Lower leg skin (tissue), 4 donors: Measurements from ENCODE around the gene SSTR5. TPM values are rescaled to one million over a fixed set of nuclear protein-coding genes. Genes with fewer than 3 reads are reported as not detected.

ENCODE experiments used
- DNase-seq, 2 donors: peaks; one replicate each; pipeline ENCODE4 v3.0.0-alpha.2; 2019; ENCODE audit warnings: low spot score in 2 of 2
- H3K4me3 ChIP-seq: fragments of 200-600 bp; sonication (generic); 2 replicates; pipeline ENCODE4 v1.5.1; 2017; ENCODE audit warnings: mild to moderate bottlenecking, low read depth; ENCODE audit not compliant: poor library complexity, severe bottlenecking
- CTCF ChIP-seq, 3 donors: fragments of 450-650 bp; IDR thresholded peaks; one replicate each; pipeline ENCODE4 v1.5.1; 2016; ENCODE audit warnings: antibody characterized with exemption in 3 of 3, mild to moderate bottlenecking in 3 of 3, moderate library complexity in 2 of 3
- POLR2A ChIP-seq, 2 donors: fragments of 450-650 bp; IDR thresholded peaks; one replicate each; pipeline ENCODE4 v1.6.1; 2016 to 2017; ENCODE audit warnings: antibody characterized with exemption in 2 of 2, mild to moderate bottlenecking in 1 of 2, moderate library complexity in 1 of 2
- WGBS, 2 donors: methylation state at CpG; one replicate each; pipeline ENCODE4 v1.1.5; 2018; 5-methylcytosine and 5-hydroxymethylcytosine counted together
- intact Hi-C: fragments of 100-400 bp; cut with DNase I; formaldehyde crosslinking; loops from one replicate; pipeline ENCODE4 v1.15.0; 2023; ENCODE audit warnings: low total_unique reads
- total RNA-seq, 4 donors: library from RNA; depleted of rRNA; stranded (reverse); fragments of >200 nt; gene quantifications; one replicate each; pipeline ENCODE4 v1.1.0, GENCODE V29; 2016

The SSTR5 gene
- total RNA-seq, 4 donors from 2014 or later: 0.36 TPM; not detected in 3

GRCh38 chr16:1106659-1107058, 34.1 kb downstream of the SSTR5 start:
- 53 to 80% methylated on average over 8 to 16 of the region's 16 CpGs for WGBS, 2 donors
- intact Hi-C loops: no loop called here

GRCh38 chr16:1107141-1107540, 34.6 kb downstream of the SSTR5 start:
- 60 to 63% methylated on average over 7 to 17 of the region's 22 CpGs for WGBS, 2 donors
- no peak for DNase-seq
- intact Hi-C loops: no loop called here
- TF ChIP-seq POLR2A (IDR thresholded peaks at IDR 0.05) (no peak), CTCF (IDR thresholded peaks at IDR 0.05) (no peak)
- no peak overlapping the region for H3K4me3 ChIP-seq

More at GRCh38 chr16:1106659-1107058, 34.1 kb downstream of the SSTR5 start:
- no peak overlapping the region for H3K4me3 ChIP-seq
- no peak for DNase-seq
- no peak for TF ChIP-seq POLR2A (IDR thresholded peaks at IDR 0.05)
- no peak for TF ChIP-seq CTCF (IDR thresholded peaks at IDR 0.05)

GRCh38 chr16:1107731-1108130, 35.2 kb downstream of the SSTR5 start:
- WGBS, 2 donors: 52 to 67% methylated on average over 9 to 11 of the region's 12 CpGs
- no peak for TF ChIP-seq POLR2A (IDR thresholded peaks at IDR 0.05)
- TF ChIP-seq CTCF (IDR thresholded peaks at IDR 0.05): no peak
- intact Hi-C loops: no loop called here
- DNase-seq: no peak
- no peak overlapping the region for H3K4me3 ChIP-seq

- H3K4me3 ChIP-seq: no peak overlapping the region
- intact Hi-C loops: no loop called here
- 13 to 22% methylated on average over 35 to 36 of the region's 42 CpGs for WGBS, 2 donors
- no peak for TF ChIP-seq POLR2A (IDR thresholded peaks at IDR 0.05)
- no peak for TF ChIP-seq CTCF (IDR thresholded peaks at IDR 0.05)
- DNase-seq: no peak
Measured at GRCh38 chr16:1108299-1109252, 36.0 kb downstream of the SSTR5 start.

- intact Hi-C loops: no loop called here
- DNase-seq: no peak
- TF ChIP-seq CTCF (IDR thresholded peaks at IDR 0.05): no peak
- TF ChIP-seq POLR2A (IDR thresholded peaks at IDR 0.05): no peak
- no peak overlapping the region for H3K4me3 ChIP-seq
- 17 to 30% methylated on average over 19 of the region's 19 CpGs for WGBS, 2 donors
Measured at GRCh38 chr16:1109648-1110047, 37.1 kb downstream of the SSTR5 start.
